ENCODE results near the gene SMYD2. TPM values are rescaled to one million over a fixed set of nuclear protein-coding genes. Genes with fewer than 3 reads are reported as not detected.

SMYD2 gene
- total RNA-seq, 1 donor from 2014 or later: 18.3 TPM

DNA sequence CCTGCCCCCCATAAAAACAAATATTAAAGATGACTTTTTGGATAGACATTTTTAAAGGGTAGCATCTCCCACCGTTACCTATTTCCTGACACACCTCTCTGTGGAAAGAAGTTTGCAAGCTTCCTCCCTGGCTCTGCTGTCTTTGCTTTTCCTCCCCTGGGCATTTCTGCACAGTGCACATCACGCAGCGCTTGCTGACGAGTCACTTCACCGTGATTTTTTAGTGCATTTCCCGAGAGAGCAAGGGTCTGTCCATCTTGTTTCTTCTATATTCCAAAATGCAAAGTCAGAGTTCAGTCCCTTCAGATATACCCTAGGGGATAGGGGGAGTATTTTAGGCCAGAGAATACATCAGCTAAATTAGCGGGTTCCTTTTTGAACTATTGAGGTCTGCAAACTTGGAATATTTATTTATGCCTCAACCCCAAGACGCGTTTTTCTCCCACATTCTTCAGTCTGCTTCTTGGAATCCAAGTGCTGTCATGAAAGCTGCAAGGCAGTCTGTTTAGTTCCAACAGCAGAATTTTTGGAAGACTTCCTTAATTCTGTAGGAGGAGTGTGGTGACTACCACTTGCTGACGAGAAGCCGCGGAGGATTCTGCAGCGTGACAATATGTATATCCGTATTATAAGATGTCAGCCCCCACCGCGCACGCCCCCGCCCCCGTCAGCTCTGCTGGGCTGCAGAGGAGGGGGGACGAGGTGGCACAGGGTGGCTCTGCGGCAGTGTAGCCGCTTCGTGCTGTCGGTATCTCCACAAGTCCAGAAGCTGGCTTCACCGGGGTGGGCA lies 22.4 kb downstream of the SMYD2 start:
- no peak overlapping the region for H3K4me3 Mint-ChIP-seq
- TF ChIP-seq, protein P1, sequence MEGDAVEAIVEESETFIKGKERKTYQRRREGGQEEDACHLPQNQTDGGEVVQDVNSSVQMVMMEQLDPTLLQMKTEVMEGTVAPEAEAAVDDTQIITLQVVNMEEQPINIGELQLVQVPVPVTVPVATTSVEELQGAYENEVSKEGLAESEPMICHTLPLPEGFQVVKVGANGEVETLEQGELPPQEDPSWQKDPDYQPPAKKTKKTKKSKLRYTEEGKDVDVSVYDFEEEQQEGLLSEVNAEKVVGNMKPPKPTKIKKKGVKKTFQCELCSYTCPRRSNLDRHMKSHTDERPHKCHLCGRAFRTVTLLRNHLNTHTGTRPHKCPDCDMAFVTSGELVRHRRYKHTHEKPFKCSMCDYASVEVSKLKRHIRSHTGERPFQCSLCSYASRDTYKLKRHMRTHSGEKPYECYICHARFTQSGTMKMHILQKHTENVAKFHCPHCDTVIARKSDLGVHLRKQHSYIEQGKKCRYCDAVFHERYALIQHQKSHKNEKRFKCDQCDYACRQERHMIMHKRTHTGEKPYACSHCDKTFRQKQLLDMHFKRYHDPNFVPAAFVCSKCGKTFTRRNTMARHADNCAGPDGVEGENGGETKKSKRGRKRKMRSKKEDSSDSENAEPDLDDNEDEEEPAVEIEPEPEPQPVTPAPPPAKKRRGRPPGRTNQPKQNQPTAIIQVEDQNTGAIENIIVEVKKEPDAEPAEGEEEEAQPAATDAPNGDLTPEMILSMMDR (IDR thresholded peaks at IDR 0.05): no peak
- ATAC-seq (ENCODE audit: low read depth) (no peak), DNase-seq (no peak)
- CTCF ChIA-PET: interaction anchor here (0.5 to 1.6 kb wide), 3 partner anchors 30 to 1163 kb away, joined by 3 read pairs; no protein-coding TSS in a partner anchor
- H3K36me3 Mint-ChIP-seq (ENCODE audit: low read depth): peaks cover 11% of the 10 kb centered on the region
- POLR2A ChIA-PET: no interaction called here
- intact Hi-C loops (cut with micrococcal nuclease): no loop called here
- no peaks in the 10 kb centered on the region for H3K9me3 Mint-ChIP-seq
- no peaks in the 10 kb centered on the region for H3K27me3 Mint-ChIP-seq
- peaks cover 9% of the 10 kb centered on the region for H3K4me1 Mint-ChIP-seq
- no peak overlapping the region for H3K27ac Mint-ChIP-seq

DNA sequence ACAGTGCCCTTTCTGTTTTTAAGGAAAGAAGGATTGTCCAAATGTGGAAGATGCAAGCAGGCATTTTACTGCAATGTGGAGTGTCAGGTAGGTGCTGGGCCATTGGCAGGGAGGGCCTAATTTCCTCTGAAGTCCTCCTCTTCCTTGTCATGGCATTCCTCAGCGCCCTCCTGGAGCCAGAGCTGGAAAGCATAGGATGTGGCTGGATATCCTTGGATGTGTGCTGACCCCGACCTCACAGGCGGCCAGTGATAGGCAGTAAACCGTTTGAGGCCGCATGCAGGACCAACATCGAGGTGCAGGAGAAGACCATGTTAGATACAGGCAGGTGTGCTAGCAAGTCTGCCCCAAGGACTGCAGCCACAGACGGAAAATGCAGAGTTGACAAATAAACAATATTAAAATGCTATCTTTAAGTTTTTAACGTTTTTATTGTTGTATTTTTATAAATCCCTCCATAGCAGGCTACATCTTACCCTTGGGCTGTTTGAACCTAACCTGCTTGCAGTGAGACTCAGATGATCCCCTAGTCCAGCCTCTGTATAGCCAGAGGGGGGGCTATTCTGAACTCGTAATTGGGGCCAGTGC lies 24.3 kb downstream of the SMYD2 start:
- intact Hi-C loops (cut with micrococcal nuclease): no loop called here
- H3K27ac Mint-ChIP-seq: no peak overlapping the region
- TF ChIP-seq, protein P1 (IDR thresholded peaks at IDR 0.05): no peak
- no peak overlapping the region for H3K4me3 Mint-ChIP-seq
- POLR2A ChIA-PET: no interaction called here
- peaks cover 11% of the 10 kb centered on the region for H3K4me1 Mint-ChIP-seq
- DNase-seq: no peak
- CTCF ChIA-PET: no interaction called here
- no peaks in the 10 kb centered on the region for H3K9me3 Mint-ChIP-seq
- ATAC-seq (ENCODE audit: low read depth): no peak
- H3K27me3 Mint-ChIP-seq: no peaks in the 10 kb centered on the region
- peaks cover 9% of the 10 kb centered on the region for H3K36me3 Mint-ChIP-seq (ENCODE audit: low read depth)

DNA sequence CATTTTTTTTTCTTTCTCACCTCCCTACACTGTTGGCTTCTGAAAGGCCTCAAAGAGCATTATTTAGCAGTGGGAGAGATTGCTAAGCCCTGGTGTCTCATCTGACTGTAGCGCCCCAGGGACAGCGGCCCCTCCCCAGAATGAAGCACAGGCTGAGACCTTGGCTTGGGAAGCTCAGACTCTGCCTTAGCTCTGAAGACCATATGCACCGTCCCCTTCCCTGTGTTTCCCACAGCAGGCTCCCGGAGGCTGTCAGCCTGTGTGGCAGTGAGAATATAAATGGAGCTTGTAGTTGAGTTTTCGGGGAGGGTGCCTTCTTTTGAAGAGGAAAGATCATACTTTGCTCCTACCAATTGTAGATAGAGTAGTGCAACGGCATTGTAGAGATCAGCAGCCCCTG lies 25.3 kb downstream of the SMYD2 start:
- TF ChIP-seq, protein P1 (IDR thresholded peaks at IDR 0.05): no peak
- H3K27ac Mint-ChIP-seq: no peak overlapping the region
- no peaks in the 10 kb centered on the region for H3K27me3 Mint-ChIP-seq
- no peak overlapping the region for H3K4me3 Mint-ChIP-seq
- H3K4me1 Mint-ChIP-seq: peaks cover 17% of the 10 kb centered on the region
- intact Hi-C loops (cut with micrococcal nuclease): no loop called here
- ChIA-PET CTCF (no interaction called here), POLR2A (no interaction called here)
- peaks cover 9% of the 10 kb centered on the region for H3K36me3 Mint-ChIP-seq (ENCODE audit: low read depth)
- DNase-seq: no peak
- no peaks in the 10 kb centered on the region for H3K9me3 Mint-ChIP-seq
- no peak for ATAC-seq (ENCODE audit: low read depth)

DNA sequence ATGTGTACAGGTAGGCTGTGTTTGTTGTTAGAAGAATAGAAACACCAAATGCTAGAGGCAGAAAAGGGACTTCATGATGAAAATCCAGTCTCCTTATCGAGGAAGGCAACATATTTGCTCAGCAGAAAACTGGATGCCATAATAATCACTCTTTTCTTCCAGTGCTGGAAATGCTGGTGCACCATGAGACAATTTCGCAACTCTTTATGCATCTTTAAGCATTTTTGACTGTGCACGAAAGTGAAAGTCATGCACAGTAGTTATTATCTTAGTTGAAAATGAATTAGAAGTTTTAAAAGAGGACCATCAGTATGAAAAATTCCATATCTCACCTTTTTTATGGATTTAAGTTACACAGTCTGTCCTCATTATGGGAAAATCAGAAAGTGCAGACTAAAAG lies 29.1 kb downstream of the SMYD2 start:
- CTCF ChIA-PET: no interaction called here
- ATAC-seq (ENCODE audit: low read depth) (no peak), DNase-seq (no peak)
- Mint-ChIP-seq H3K9me3 (no peaks in the 10 kb centered on the region), H3K27ac (no peak overlapping the region), H3K27me3 (no peaks in the 10 kb centered on the region), H3K4me3 (no peak overlapping the region), H3K36me3 (ENCODE audit: low read depth) (peaks cover 15% of the 10 kb centered on the region), H3K4me1 (peaks cover 8% of the 10 kb centered on the region)
- TF ChIP-seq, protein P1 (IDR thresholded peaks at IDR 0.05): no peak
- intact Hi-C loops (cut with micrococcal nuclease): no loop called here
- POLR2A ChIA-PET: no interaction called here

DNA sequence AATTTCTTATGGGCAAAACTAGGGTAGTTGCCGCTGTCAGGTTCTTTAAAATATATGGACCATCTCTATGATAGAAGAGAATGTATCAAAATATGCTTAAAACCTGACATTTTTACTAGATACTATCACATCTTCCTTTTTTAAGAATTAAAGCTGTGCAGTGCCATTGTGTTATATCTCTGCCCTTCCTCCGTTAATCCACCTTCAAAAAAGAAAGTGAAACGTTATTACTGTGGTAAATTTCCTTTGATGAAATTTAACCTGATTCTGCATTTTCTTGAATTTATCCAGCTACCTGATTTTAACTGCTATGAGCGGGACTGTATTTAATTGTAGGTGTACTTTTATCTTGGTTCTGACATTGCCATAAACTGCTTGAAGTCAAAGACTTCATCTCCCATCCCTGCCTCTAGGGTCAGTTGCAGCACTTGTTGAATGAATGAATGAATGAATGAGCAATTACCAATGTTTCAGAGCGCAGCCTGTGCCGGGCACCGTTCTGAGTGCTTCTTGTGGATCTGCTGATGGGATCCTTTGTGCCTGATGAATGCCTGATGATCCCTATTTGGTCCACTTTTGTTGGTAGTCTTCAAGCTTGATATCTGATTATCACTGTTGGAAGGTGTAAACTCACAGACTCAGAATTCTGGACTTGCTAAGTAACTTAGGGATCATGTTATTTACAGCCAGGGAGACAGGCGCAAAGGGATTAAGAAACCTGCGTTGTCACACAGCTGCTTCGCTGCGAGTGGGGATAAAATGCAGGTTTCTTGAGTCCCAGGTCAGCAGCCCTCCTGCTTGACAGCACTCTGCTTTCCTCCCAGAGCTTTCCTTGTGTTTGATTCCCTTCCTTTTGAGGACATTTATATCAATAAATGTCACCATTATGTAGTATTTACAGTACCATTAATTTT lies 30.1 kb downstream of the SMYD2 start:
- no peak for ATAC-seq (ENCODE audit: low read depth)
- H3K4me1 Mint-ChIP-seq: peaks cover 8% of the 10 kb centered on the region
- CTCF ChIA-PET: interaction anchor here (1.0 to 2.6 kb wide), 2 partner anchors 18 to 21 kb away, joined by 5 to 9 read pairs; no protein-coding TSS in a partner anchor

More for the DNA sequence above, 30.1 kb downstream of the SMYD2 start:
- DNase-seq: no peak
- Mint-ChIP-seq H3K27ac (no peak overlapping the region), H3K27me3 (no peaks in the 10 kb centered on the region), H3K9me3 (no peaks in the 10 kb centered on the region), H3K36me3 (ENCODE audit: low read depth) (peaks cover 22% of the 10 kb centered on the region), H3K4me3 (no peak overlapping the region)
- POLR2A ChIA-PET: no interaction called here
- intact Hi-C loops (cut with micrococcal nuclease): no loop called here
- TF ChIP-seq, protein P1 (IDR thresholded peaks at IDR 0.05): no peak

All from activated B cell treated with CpG ODN at 0.5 μM for 24 hours (primary cell).